ENCODE results near the gene ARHGAP19. TPM values are rescaled to one million over a fixed set of nuclear protein-coding genes. Genes with fewer than 3 reads are reported as not detected.
A peak's percentile ranks its signal among the peaks of the same experiment; 100 is the strongest.

ARHGAP19 gene
- total RNA-seq, 2 donors from 2014 or later, result 2.6 to 7.3 TPM

GRCh38 chr10:97336446-97336845 lies 44.0 kb upstream of the ARHGAP19 start:
- no peak for TF ChIP-seq POLR2A (IDR thresholded peaks at IDR 0.05)
- TF ChIP-seq, protein P1, sequence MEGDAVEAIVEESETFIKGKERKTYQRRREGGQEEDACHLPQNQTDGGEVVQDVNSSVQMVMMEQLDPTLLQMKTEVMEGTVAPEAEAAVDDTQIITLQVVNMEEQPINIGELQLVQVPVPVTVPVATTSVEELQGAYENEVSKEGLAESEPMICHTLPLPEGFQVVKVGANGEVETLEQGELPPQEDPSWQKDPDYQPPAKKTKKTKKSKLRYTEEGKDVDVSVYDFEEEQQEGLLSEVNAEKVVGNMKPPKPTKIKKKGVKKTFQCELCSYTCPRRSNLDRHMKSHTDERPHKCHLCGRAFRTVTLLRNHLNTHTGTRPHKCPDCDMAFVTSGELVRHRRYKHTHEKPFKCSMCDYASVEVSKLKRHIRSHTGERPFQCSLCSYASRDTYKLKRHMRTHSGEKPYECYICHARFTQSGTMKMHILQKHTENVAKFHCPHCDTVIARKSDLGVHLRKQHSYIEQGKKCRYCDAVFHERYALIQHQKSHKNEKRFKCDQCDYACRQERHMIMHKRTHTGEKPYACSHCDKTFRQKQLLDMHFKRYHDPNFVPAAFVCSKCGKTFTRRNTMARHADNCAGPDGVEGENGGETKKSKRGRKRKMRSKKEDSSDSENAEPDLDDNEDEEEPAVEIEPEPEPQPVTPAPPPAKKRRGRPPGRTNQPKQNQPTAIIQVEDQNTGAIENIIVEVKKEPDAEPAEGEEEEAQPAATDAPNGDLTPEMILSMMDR (IDR thresholded peaks at IDR 0.05), result no peak
- Histone ChIP-seq H3K4me1 (peaks cover 42% of the 10 kb centered on the region), H3K36me3 (replicated peaks in 1 of 2; ENCODE audit: insufficient read depth in 1 of 2, low read depth in 2 of 2) (no peaks in the 10 kb centered on the region), H3K27me3 (no peaks in the 10 kb centered on the region), H3K27ac (peak overlapping the region; percentile 59 to 77 (median 68)), H3K9me3 (no peaks in the 10 kb centered on the region), H3K4me3 (no peak overlapping the region)
- no peak for DNase-seq
- 19 to 26% methylated on average over 5 of the region's 5 CpGs for WGBS, 2 donors
- no peak for ATAC-seq
- intact Hi-C loops (cut with DNase I), result no loop called here

- peak overlapping the region in 2 of 4 donors; percentile 59 to 68 for H3K27ac ChIP-seq
Measured at GRCh38 chr10:97336006-97336405, 43.6 kb upstream of the ARHGAP19 start.

DNA sequence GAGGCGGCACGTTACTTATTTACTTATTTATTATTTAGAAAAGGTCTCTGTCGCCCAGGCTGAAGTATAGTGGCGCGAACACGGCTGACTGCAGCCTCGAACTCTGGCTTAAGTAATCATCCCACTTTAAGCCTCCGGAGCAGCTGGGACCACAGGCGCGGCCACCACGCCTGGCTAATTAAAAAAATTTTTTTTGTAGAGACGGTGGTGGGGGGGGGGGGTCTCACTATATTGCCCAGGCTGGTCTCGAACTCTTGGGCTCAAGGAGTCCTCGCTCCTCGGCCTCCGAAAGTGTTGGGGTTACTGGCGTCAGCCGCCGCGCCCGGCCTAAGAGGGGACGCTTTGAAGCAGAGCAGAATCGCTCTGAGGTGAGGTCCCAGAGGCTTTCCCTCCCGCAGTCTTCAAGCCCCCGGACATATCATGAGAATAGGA lies 42.8 kb upstream of the ARHGAP19 start:
- H3K27ac ChIP-seq, result peak overlapping the region; percentile 82 to 99 (median 96)
- TF ChIP-seq, protein P1 (IDR thresholded peaks at IDR 0.05), result no peak
- no peak for TF ChIP-seq POLR2A (IDR thresholded peaks at IDR 0.05)
- H3K4me3 ChIP-seq, result peak overlapping the region in 1 of 2 donors; percentile 67
- intact Hi-C loops (cut with DNase I), result no loop called here
- H3K9me3 ChIP-seq, result no peaks in the 10 kb centered on the region
- DNase-seq (peak in 1 of 4 donors; percentile 31), ATAC-seq (no peak)
- peaks cover 54% of the 10 kb centered on the region for H3K4me1 ChIP-seq
- no peaks in the 10 kb centered on the region for H3K36me3 ChIP-seq (replicated peaks in 1 of 2; ENCODE audit: insufficient read depth in 1 of 2, low read depth in 2 of 2)
- WGBS, 2 donors, result 11% methylated on average over 25 of the region's 25 CpGs
- H3K27me3 ChIP-seq, result no peaks in the 10 kb centered on the region

More at GRCh38 chr10:97336006-97336405, 43.6 kb upstream of the ARHGAP19 start:
- DNase-seq (no peak), ATAC-seq (no peak)
- H3K36me3 ChIP-seq (replicated peaks in 1 of 2; ENCODE audit: insufficient read depth in 1 of 2, low read depth in 2 of 2), result no peaks in the 10 kb centered on the region
- peaks cover 46% of the 10 kb centered on the region for H3K4me1 ChIP-seq
- WGBS, 2 donors, result 29 to 44% methylated on average over 5 of the region's 5 CpGs
- no peak for TF ChIP-seq POLR2A (IDR thresholded peaks at IDR 0.05)
- TF ChIP-seq, protein P1 (IDR thresholded peaks at IDR 0.05), result no peak
- H3K9me3 ChIP-seq, result no peaks in the 10 kb centered on the region
- intact Hi-C loops (cut with DNase I), result no loop called here
- no peaks in the 10 kb centered on the region for H3K27me3 ChIP-seq
- no peak overlapping the region for H3K4me3 ChIP-seq

- H3K4me3 ChIP-seq, result peak within 1 kb of the TSS; percentile 67 to 73
- peaks cover 60% of the 10 kb centered on the region for H3K4me1 ChIP-seq
- 0 to 1% methylated on average over 25 to 90 of the region's 103 CpGs for WGBS, 2 donors
- intact Hi-C loops (cut with DNase I), result no loop called here
- H3K27me3 ChIP-seq, result no peaks in the 10 kb centered on the region
- H3K9me3 ChIP-seq, result no peaks in the 10 kb centered on the region
- H3K36me3 ChIP-seq (replicated peaks in 1 of 2; ENCODE audit: insufficient read depth in 1 of 2, low read depth in 2 of 2), result no peaks in the 10 kb centered on the region
- DNase-seq (peak; percentile 92 to 94 (median 92)), ATAC-seq (peak; percentile 90)
- peak within 1 kb of the TSS; percentile 82 to 99 (median 96) for H3K27ac ChIP-seq
- TF ChIP-seq, protein P1 (IDR thresholded peaks at IDR 0.05), result peak in 2 of 7 experiments; percentile 8 to 11
- peak; percentile 94 to 97 (median 94) for TF ChIP-seq POLR2A (IDR thresholded peaks at IDR 0.05)
Measured at GRCh38 chr10:97334370-97335175, 42.1 kb upstream of the ARHGAP19 start, which contains the start of gene FRAT2. Gene FRAT2 (minus strand): TSS chr10:97334729. CDS start chr10:97334572, 157 bp downstream.
